HepG2 (cell line): ENCODE data around the gene HCFC1R1. TPM values are rescaled to one million over a fixed set of nuclear protein-coding genes. Genes with fewer than 3 reads are reported as not detected.
A peak's percentile ranks its signal among the peaks of the same experiment; 100 is the strongest.

Source experiments
- ARNT2 ChIP-seq: sonication (generic); formaldehyde crosslinking; IDR thresholded peaks from 2 replicates; pipeline ENCODE4 v1.8.0; 2022; ENCODE audit warnings: mild to moderate bottlenecking, low read depth, missing genetic modification reagents, moderate library complexity
- DRAP1 ChIP-seq: IDR thresholded peaks from 2 replicates; pipeline ENCODE4 v1.6.1; 2016; ENCODE audit warnings: missing genetic modification reagents, missing compliant biosample characterization
- GABPA ChIP-seq, 2 experiments: IDR thresholded peaks; 2 replicates each; pipeline ENCODE4 v1.6.1; 2011 to 2016; ENCODE audit warnings: low read depth in 2 of 2, low read length in 1 of 2, missing biosample characterization in 1 of 2, missing genetic modification characterization in 1 of 2
- MEF2D ChIP-seq: sonication (generic); formaldehyde crosslinking; IDR thresholded peaks from 2 replicates; pipeline ENCODE4 v1.5.1; 2020; ENCODE audit warnings: mild to moderate bottlenecking, missing genetic modification reagents
- MXI1 ChIP-seq: IDR thresholded peaks from 3 replicates; pipeline ENCODE4 v1.6.1; 2012; ENCODE audit warnings: low read depth, low read length, inconsistent platforms, borderline replicate concordance
- NCOA2 ChIP-seq: sonication (generic); formaldehyde crosslinking; IDR thresholded peaks from 2 replicates; pipeline ENCODE4 v1.8.0; 2022; ENCODE audit warnings: inconsistent platforms
- PITX1 ChIP-seq: sonication (generic); formaldehyde crosslinking; IDR thresholded peaks from 2 replicates; pipeline ENCODE4 v1.5.1; 2020; ENCODE audit warnings: mild to moderate bottlenecking, missing genetic modification reagents
- PPARG ChIP-seq: conservative IDR thresholded peaks from 2 replicates; pipeline ENCODE4 v1.6.1; 2016; ENCODE audit warnings: missing biosample characterization, missing genetic modification reagents
- RXRB ChIP-seq: IDR thresholded peaks from 2 replicates; pipeline ENCODE4 v1.6.1; 2016; ENCODE audit warnings: borderline replicate concordance, missing genetic modification reagents, missing compliant biosample characterization
- TARDBP ChIP-seq: sonication (generic); formaldehyde crosslinking; IDR thresholded peaks from 2 replicates; pipeline ENCODE4 v1.8.0; 2022; ENCODE audit warnings: mild to moderate bottlenecking, missing genetic modification reagents
- TGIF2 ChIP-seq: IDR thresholded peaks from 2 replicates; pipeline ENCODE4 v1.6.1; 2016; ENCODE audit warnings: control low read depth, missing compliant biosample characterization
- ZBTB7B ChIP-seq: sonication (generic); formaldehyde crosslinking; IDR thresholded peaks from 2 replicates; pipeline ENCODE4 v1.4.0; 2020; ENCODE audit warnings: missing genetic modification reagents
- ZNF446 ChIP-seq: sonication (generic); formaldehyde crosslinking; IDR thresholded peaks from 2 replicates; pipeline ENCODE4 v1.5.0; 2020; ENCODE audit warnings: mild to moderate bottlenecking, missing genetic modification reagents
- ZSCAN21 ChIP-seq: sonication (generic); formaldehyde crosslinking; IDR thresholded peaks from 2 replicates; pipeline ENCODE4 v1.8.0; 2022; ENCODE audit warnings: mild to moderate bottlenecking, missing genetic modification reagents, moderate library complexity, borderline replicate concordance
- polyA plus RNA-seq, 8 experiments: library from polyadenylated mRNA; depleted of rRNA in 3 of 8; stranded (reverse) in 7 of 8; unstranded in 1 of 8; fragments of >200 nt; fragmentation: Illumina TruSeq in 4 of 8; extraction: Trizol in 4 of 8; gene quantifications; 2 replicates each; pipeline versions ENCODE4 v1.2.1 to v1.2.3, GENCODE V29; 2011 to 2016; ENCODE audit warnings: low read depth in 4 of 8, missing spikeins in 1 of 8, mixed read lengths in 1 of 8; ENCODE audit not compliant: insufficient read depth in 1 of 8
- total RNA-seq, 5 experiments: library from RNA; depleted of rRNA; stranded (reverse); fragments of >200 nt; fragmentation: Illumina TruSeq; extraction: Trizol; gene quantifications; 2 replicates each; pipeline ENCODE4 v1.2.3, GENCODE V29; 2016; ENCODE audit warnings: low read depth in 1 of 5
- TF ChIP-seq, protein P1 (sequence below): sonication (generic); formaldehyde crosslinking; IDR thresholded peaks from 2 replicates; pipeline ENCODE4 v1.5.0; 2020; ENCODE audit warnings: mild to moderate bottlenecking, missing genetic modification reagents, borderline replicate concordance
- TF ChIP-seq, protein P2 (sequence below): sonication (generic); formaldehyde crosslinking; IDR thresholded peaks from 2 replicates; pipeline ENCODE4 v1.8.0; 2022; ENCODE audit warnings: low read depth, missing genetic modification reagents
- TF ChIP-seq, protein P3 (sequence below): IDR thresholded peaks from 2 replicates; pipeline ENCODE4 v1.4.0; 2020; ENCODE audit warnings: mild to moderate bottlenecking, missing genetic modification reagents
- TF ChIP-seq, protein P4 (sequence below): sonication (generic); formaldehyde crosslinking; IDR thresholded peaks from 2 replicates; pipeline ENCODE4 v1.4.0; 2020; ENCODE audit warnings: missing genetic modification reagents

HCFC1R1 gene
- total and polyA plus RNA-seq, 2 of the 13 experiments (the other 11 are each of a cell fraction or from before 2014, with no cell fraction given): 13.8 to 16.1 TPM

DNA sequence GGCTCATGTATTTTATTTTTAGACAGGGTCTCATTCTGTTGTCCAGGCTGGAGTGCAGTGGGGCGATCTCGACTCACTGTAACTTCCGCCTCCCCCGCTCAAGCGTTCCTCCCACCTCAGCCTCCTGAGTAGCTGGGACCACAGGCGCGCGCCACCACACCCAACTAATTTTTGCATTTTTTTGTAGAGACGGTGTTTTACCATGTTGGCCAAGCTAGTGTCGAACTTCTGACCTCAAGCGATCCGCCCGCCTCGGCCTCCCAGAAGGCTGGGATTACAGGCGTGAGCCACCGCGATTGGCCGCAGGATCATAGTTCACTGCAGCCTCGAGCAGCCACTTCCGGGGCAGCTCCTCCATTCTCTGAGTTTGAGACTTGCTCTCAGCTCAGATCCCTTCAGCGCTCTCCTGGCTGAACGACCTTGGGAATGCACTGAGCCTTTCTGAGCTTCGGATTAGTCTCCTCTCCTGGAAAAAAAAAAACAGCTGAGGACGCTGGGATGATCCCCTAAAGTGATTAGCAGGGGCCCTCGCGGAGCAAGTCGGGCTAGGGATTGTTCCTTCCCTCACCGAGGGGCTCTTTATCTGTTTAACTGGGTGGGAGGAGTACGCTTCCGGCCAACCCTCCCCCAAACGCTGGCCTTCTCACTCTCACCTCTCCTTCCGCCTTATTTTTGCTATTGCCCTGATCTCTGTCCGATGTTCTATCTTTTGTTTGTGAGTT, 42.4 kb downstream of the HCFC1R1 start (continued):
- TF ChIP-seq, protein P1, sequence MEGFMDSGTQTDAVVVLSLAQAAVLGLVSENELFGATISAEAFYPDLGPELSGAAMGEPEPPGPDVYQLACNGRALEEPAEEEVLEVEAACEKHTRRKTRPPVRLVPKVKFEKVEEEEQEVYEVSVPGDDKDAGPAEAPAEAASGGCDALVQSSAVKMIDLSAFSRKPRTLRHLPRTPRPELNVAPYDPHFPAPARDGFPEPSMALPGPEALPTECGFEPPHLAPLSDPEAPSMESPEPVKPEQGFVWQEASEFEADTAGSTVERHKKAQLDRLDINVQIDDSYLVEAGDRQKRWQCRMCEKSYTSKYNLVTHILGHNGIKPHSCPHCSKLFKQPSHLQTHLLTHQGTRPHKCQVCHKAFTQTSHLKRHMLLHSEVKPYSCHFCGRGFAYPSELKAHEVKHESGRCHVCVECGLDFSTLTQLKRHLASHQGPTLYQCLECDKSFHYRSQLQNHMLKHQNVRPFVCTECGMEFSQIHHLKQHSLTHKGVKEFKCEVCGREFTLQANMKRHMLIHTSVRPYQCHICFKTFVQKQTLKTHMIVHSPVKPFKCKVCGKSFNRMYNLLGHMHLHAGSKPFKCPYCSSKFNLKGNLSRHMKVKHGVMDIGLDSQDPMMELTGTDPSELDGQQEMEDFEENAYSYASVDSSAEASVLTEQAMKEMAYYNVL: peak; percentile 47; the same call in 1 of the 2 replicates
- peak; percentile 65 for TF ChIP-seq PITX1 (CRISPR knock-in tag)
- TF ChIP-seq NCOA2 (CRISPR knock-in tag): peak; percentile 50; the same call in 1 of the 2 replicates
- TF ChIP-seq, protein P2, sequence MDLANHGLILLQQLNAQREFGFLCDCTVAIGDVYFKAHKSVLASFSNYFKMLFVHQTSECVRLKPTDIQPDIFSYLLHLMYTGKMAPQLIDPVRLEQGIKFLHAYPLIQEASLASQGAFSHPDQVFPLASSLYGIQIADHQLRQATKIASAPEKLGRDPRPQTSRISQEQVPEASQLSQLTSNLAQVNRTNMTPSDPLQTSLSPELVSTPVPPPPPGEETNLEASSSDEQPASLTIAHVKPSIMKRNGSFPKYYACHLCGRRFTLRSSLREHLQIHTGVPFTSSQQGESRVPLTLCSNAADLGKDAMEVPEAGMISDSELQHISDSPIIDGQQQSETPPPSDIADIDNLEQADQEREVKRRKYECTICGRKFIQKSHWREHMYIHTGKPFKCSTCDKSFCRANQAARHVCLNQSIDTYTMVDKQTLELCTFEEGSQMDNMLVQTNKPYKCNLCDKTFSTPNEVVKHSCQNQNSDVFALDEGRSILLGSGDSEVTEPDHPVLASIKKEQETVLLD (CRISPR knock-in tag): no peak
- 0 out of 2 replicates have a peak, but pooled peaks have one; percentile 19 for TF ChIP-seq ARNT2
- peak; percentile 51 for TF ChIP-seq GABPA (IDR thresholded peaks at IDR 0.05; ENCODE audit: low read depth, low read length)
- TF ChIP-seq GABPA (CRISPR knock-in tag; IDR thresholded peaks at IDR 0.05; ENCODE audit: low read depth): peak; percentile 89
- TF ChIP-seq ZNF446 (CRISPR knock-in tag): 0 out of 2 replicates have a peak, but pooled peaks have one; percentile 37
- TF ChIP-seq ZBTB7B (CRISPR knock-in tag): peak; percentile 75
- TF ChIP-seq MEF2D (CRISPR knock-in tag): peak; percentile 66; the same call in 1 of the 2 replicates
- 0 out of 2 replicates have a peak, but pooled peaks have one; percentile 39 for TF ChIP-seq ZSCAN21 (CRISPR knock-in tag)
- TF ChIP-seq, protein P3, sequence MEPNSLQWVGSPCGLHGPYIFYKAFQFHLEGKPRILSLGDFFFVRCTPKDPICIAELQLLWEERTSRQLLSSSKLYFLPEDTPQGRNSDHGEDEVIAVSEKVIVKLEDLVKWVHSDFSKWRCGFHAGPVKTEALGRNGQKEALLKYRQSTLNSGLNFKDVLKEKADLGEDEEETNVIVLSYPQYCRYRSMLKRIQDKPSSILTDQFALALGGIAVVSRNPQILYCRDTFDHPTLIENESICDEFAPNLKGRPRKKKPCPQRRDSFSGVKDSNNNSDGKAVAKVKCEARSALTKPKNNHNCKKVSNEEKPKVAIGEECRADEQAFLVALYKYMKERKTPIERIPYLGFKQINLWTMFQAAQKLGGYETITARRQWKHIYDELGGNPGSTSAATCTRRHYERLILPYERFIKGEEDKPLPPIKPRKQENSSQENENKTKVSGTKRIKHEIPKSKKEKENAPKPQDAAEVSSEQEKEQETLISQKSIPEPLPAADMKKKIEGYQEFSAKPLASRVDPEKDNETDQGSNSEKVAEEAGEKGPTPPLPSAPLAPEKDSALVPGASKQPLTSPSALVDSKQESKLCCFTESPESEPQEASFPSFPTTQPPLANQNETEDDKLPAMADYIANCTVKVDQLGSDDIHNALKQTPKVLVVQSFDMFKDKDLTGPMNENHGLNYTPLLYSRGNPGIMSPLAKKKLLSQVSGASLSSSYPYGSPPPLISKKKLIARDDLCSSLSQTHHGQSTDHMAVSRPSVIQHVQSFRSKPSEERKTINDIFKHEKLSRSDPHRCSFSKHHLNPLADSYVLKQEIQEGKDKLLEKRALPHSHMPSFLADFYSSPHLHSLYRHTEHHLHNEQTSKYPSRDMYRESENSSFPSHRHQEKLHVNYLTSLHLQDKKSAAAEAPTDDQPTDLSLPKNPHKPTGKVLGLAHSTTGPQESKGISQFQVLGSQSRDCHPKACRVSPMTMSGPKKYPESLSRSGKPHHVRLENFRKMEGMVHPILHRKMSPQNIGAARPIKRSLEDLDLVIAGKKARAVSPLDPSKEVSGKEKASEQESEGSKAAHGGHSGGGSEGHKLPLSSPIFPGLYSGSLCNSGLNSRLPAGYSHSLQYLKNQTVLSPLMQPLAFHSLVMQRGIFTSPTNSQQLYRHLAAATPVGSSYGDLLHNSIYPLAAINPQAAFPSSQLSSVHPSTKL (CRISPR knock-in tag): peak; percentile 51
- TF ChIP-seq DRAP1: peak; percentile 68
- TF ChIP-seq MXI1: 0 out of 3 replicates have a peak, but pooled peaks have one; percentile 38
- peak; percentile 46; the same call in 1 of the 2 replicates for TF ChIP-seq RXRB
- 0 out of 2 replicates have a peak, but pooled peaks have one; percentile 37 for TF ChIP-seq TARDBP (CRISPR knock-in tag)
- TF ChIP-seq TGIF2 (CRISPR knock-in tag): 0 out of 2 replicates have a peak, but pooled peaks have one; percentile 40
- 0 out of 2 replicates have a peak, but pooled peaks have one; percentile 18 for TF ChIP-seq PPARG (CRISPR knock-in tag)
- TF ChIP-seq, protein P4, sequence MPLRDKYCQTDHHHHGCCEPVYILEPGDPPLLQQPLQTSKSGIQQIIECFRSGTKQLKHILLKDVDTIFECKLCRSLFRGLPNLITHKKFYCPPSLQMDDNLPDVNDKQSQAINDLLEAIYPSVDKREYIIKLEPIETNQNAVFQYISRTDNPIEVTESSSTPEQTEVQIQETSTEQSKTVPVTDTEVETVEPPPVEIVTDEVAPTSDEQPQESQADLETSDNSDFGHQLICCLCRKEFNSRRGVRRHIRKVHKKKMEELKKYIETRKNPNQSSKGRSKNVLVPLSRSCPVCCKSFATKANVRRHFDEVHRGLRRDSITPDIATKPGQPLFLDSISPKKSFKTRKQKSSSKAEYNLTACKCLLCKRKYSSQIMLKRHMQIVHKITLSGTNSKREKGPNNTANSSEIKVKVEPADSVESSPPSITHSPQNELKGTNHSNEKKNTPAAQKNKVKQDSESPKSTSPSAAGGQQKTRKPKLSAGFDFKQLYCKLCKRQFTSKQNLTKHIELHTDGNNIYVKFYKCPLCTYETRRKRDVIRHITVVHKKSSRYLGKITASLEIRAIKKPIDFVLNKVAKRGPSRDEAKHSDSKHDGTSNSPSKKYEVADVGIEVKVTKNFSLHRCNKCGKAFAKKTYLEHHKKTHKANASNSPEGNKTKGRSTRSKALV: 0 out of 2 replicates have a peak, but pooled peaks have one; percentile 1
